ENCODE measurements around the gene PELO. TPM values are rescaled to one million over a fixed set of nuclear protein-coding genes. Genes with fewer than 3 reads are reported as not detected.
A peak's percentile ranks its signal among the peaks of the same experiment; 100 is the strongest.

Gene PELO
- total RNA-seq, 4 donors from 2014 or later: 10.2 to 22.3 (median 12.9) TPM

DNA sequence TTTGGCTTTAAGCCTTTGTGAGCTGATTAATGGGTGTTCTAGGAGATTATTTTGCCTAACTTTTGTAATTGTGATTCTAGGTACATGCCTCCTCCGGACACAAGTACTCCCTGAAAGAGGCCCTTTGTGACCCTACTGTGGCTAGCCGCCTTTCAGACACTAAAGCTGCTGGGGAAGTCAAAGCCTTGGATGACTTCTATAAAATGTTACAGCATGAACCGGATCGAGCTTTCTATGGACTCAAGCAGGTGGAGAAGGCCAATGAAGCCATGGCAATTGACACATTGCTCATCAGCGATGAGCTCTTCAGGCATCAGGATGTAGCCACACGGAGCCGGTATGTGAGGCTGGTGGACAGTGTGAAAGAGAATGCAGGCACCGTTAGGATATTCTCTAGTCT lies 13.6 kb downstream of the PELO start:
- peak overlapping the region; percentile 81 to 94 (median 88) for H3K27ac ChIP-seq
- DNase-seq: peak in 1 of 3 donors; percentile 45
- TF ChIP-seq, protein P1, sequence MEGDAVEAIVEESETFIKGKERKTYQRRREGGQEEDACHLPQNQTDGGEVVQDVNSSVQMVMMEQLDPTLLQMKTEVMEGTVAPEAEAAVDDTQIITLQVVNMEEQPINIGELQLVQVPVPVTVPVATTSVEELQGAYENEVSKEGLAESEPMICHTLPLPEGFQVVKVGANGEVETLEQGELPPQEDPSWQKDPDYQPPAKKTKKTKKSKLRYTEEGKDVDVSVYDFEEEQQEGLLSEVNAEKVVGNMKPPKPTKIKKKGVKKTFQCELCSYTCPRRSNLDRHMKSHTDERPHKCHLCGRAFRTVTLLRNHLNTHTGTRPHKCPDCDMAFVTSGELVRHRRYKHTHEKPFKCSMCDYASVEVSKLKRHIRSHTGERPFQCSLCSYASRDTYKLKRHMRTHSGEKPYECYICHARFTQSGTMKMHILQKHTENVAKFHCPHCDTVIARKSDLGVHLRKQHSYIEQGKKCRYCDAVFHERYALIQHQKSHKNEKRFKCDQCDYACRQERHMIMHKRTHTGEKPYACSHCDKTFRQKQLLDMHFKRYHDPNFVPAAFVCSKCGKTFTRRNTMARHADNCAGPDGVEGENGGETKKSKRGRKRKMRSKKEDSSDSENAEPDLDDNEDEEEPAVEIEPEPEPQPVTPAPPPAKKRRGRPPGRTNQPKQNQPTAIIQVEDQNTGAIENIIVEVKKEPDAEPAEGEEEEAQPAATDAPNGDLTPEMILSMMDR (IDR thresholded peaks at IDR 0.05): no peak
- TF ChIP-seq POLR2A (IDR thresholded peaks at IDR 0.05): no peak
- no peaks in the 10 kb centered on the region for H3K9me3 ChIP-seq
- peaks cover 0 to 5% (median 0%) of the 10 kb centered on the region in 3 donors for H3K36me3 ChIP-seq
- H3K27me3 ChIP-seq: no peaks in the 10 kb centered on the region
- peaks cover 0 to 32% (median 10%) of the 10 kb centered on the region in 4 donors for H3K4me1 ChIP-seq
- H3K4me3 ChIP-seq: peak overlapping the region; percentile 57 to 73 (median 62)

DNA sequence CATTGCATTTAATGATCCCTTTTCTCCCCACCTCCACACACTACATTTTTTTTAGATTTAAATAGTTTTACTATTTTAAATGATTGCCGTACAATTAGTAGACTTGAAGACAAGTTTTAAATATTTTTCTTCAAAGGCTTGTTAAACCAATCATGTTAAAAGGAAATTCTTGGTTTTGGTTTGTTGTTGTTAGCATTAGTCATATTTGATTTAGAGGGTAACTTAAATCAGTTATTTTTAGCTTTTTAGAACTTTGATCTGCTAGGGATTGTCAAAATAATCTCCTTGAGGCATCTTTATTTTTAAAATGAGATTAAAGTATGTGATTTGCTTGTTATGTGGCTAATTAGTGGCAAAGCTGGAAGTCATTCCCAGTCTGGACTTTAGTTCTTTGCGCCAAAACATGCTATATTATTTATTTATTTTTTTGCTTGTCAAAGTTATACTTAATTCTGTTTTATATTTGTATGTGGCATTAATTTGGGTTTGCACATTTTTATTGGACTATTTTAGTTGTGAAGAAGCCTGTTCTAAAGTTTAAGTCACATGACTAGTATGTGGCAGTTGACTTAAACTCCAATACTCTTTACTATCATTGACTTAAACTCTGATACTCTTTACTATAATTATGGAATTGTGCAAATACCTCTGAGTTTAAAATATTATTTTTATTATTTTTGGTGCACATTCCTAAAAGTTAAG lies 14.7 kb downstream of the PELO start:
- Histone ChIP-seq H3K27me3 (no peaks in the 10 kb centered on the region), H3K9me3 (no peaks in the 10 kb centered on the region), H3K27ac (peak overlapping the region in 1 of 4 donors; percentile 91), H3K4me3 (peak overlapping the region in 2 of 4 donors; percentile 57 to 73), H3K4me1 (peaks cover 0 to 35% (median 10%) of the 10 kb centered on the region in 4 donors), H3K36me3 (peaks cover 0 to 5% (median 0%) of the 10 kb centered on the region in 3 donors)
- TF ChIP-seq, protein P1 (IDR thresholded peaks at IDR 0.05): no peak
- no peak for TF ChIP-seq POLR2A (IDR thresholded peaks at IDR 0.05)
- DNase-seq: no peak

DNA sequence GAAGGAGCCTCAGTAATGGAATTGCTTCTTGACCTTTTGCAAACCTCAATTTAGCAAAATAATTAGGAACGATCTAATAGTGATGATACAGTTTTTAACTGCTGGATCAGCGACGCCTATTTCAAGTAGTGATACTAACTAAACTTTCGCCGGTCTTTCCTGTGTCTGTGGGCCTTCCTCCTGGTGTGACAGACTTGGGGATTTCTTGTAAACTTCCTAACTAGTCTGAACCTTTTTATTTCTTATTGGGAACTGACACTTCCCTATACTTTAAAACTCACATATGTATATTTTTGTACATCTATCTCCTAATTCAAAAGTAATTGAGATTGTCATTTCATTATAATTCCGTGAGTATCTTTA lies 15.2 kb downstream of the PELO start:
- Histone ChIP-seq H3K36me3 (peaks cover 0 to 5% (median 0%) of the 10 kb centered on the region in 3 donors), H3K9me3 (no peaks in the 10 kb centered on the region), H3K4me1 (peaks cover 0 to 35% (median 10%) of the 10 kb centered on the region in 4 donors), H3K27ac (peak overlapping the region in 1 of 4 donors; percentile 53), H3K27me3 (no peaks in the 10 kb centered on the region), H3K4me3 (peak overlapping the region in 1 of 4 donors; percentile 57)
- TF ChIP-seq POLR2A (IDR thresholded peaks at IDR 0.05): no peak
- TF ChIP-seq, protein P1 (IDR thresholded peaks at IDR 0.05): no peak
- DNase-seq: no peak

DNA sequence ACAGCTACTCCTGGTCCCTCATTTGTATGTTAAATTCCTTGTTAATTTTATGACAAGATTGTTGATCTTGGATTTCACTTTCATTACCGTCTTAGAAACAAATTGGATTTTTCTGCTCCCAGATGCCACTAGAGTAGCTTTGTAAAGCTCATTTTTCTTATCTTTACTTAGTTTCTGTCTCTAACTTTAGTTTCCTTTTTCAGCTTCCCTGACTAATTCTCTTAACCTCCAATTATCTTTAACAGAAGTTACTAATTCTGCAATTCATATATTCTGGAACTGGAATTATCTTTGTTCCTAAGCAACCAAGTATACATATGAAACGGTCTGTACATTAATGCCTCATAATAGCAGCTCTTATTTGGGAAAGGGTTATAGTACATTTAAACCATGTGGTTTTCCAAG lies 16.7 kb downstream of the PELO start:
- Histone ChIP-seq H3K27ac (peak overlapping the region in 1 of 4 donors; percentile 53), H3K4me1 (peaks cover 0 to 26% (median 10%) of the 10 kb centered on the region in 4 donors), H3K9me3 (no peaks in the 10 kb centered on the region), H3K36me3 (peaks cover 0 to 5% (median 0%) of the 10 kb centered on the region in 3 donors), H3K4me3 (peak overlapping the region in 1 of 4 donors; percentile 6), H3K27me3 (no peaks in the 10 kb centered on the region)
- TF ChIP-seq, protein P1 (IDR thresholded peaks at IDR 0.05): no peak
- TF ChIP-seq POLR2A (IDR thresholded peaks at IDR 0.05): no peak
- no peak for DNase-seq

DNA sequence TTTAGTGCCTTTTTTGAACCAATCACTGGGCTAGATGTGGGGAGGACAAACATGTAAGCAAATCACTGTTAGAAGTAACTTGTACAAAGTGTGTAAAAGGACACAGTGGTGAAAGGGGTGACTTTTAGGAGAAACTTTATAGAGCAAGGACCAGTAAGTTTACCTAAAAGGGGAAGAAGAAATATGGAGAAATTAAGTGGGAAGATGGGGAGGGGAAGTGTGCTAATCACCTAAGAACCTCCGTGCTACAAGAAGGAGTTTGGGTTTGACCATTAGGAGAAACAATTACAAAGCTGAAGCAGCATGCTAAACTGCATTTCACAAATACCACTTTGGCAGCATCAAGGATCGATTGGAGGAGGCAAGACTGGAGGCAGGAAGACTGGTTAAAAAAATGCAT lies 17.3 kb downstream of the PELO start:
- Histone ChIP-seq H3K4me3 (no peak overlapping the region), H3K9me3 (no peaks in the 10 kb centered on the region), H3K4me1 (peaks cover 0 to 26% (median 10%) of the 10 kb centered on the region in 4 donors), H3K36me3 (peaks cover 0 to 5% (median 0%) of the 10 kb centered on the region in 3 donors), H3K27me3 (no peaks in the 10 kb centered on the region), H3K27ac (peak overlapping the region in 1 of 4 donors; percentile 53)
- TF ChIP-seq POLR2A (IDR thresholded peaks at IDR 0.05): no peak
- TF ChIP-seq, protein P1 (IDR thresholded peaks at IDR 0.05): no peak
- no peak for DNase-seq
